Thyroid gland (tissue), 4 donors: ENCODE measurements around the gene GPLD1.

Source experiments
- POLR2A ChIP-seq, 2 donors: fragments of 450-650 bp; IDR thresholded peaks; one replicate each; pipeline ENCODE4 v1.6.1; 2017; ENCODE audit warnings: antibody characterized with exemption in 2 of 2, mild to moderate bottlenecking in 2 of 2, moderate library complexity in 1 of 2
- TF ChIP-seq, protein P1 (sequence below), 6 experiments: fragments of 200-600 bp in 3 of 6; fragments of 450-650 bp in 3 of 6; sonication (generic) in 3 of 6; IDR thresholded peaks; one replicate each; pipeline ENCODE4 v1.5.1; 2016 to 2019; ENCODE audit warnings: antibody characterized with exemption in 6 of 6, mild to moderate bottlenecking in 2 of 6, inconsistent platforms in 1 of 6, moderate library complexity in 1 of 6

GRCh38 chr6:24520929-24521546 is 31.7 kb upstream of the GPLD1 start:
- TF ChIP-seq, protein P1, sequence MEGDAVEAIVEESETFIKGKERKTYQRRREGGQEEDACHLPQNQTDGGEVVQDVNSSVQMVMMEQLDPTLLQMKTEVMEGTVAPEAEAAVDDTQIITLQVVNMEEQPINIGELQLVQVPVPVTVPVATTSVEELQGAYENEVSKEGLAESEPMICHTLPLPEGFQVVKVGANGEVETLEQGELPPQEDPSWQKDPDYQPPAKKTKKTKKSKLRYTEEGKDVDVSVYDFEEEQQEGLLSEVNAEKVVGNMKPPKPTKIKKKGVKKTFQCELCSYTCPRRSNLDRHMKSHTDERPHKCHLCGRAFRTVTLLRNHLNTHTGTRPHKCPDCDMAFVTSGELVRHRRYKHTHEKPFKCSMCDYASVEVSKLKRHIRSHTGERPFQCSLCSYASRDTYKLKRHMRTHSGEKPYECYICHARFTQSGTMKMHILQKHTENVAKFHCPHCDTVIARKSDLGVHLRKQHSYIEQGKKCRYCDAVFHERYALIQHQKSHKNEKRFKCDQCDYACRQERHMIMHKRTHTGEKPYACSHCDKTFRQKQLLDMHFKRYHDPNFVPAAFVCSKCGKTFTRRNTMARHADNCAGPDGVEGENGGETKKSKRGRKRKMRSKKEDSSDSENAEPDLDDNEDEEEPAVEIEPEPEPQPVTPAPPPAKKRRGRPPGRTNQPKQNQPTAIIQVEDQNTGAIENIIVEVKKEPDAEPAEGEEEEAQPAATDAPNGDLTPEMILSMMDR (IDR thresholded peaks at IDR 0.05) = peak in 4 of 6 experiments; percentile 10 to 47 (median 14)
- no peak for TF ChIP-seq POLR2A (IDR thresholded peaks at IDR 0.05)
